ENCODE data around the gene BCL2A1. TPM values are rescaled to one million over a fixed set of nuclear protein-coding genes. Genes with fewer than 3 reads are reported as not detected.
"Not testable (repeated sequence)": the region's sequence is repeated elsewhere in the genome, so short reads cannot be mapped to it uniquely, and the experiment has no call there.

BCL2A1 gene
- total RNA-seq, 1 experiment from 2014 or later: 0.44 TPM

GRCh38 chr15:79915776-79916501 is 55.1 kb downstream of the BCL2A1 start:
- H3K27ac ChIP-seq (ENCODE audit: low read depth, low read length); H2AFZ ChIP-seq (ENCODE audit: low read depth, low read length, poor library complexity, severe bottlenecking); BruUV-seq (replicated peaks); RAD21 ChIA-PET (ENCODE audit: low non-redundant PET in 1 of 2, low total read pairs in 2 of 2, uncharacterized antibody in 2 of 2, unreplicated experiment in 2 of 2); DNase-seq (ENCODE audit: low read depth, low spot score); intact Hi-C loops (cut with micrococcal nuclease); ATAC-seq; H3K9me2 ChIP-seq (ENCODE audit: insufficient read depth); H4K20me1 ChIP-seq (ENCODE audit: insufficient read depth); H3K9ac ChIP-seq (ENCODE audit: low read length); H3K4me1 ChIP-seq (ENCODE audit: control insufficient read depth in 1 of 2, insufficient read depth in 2 of 2, low read length in 2 of 2); H3K4me2 ChIP-seq (ENCODE audit: low read length); CTCF ChIA-PET; H3K27me3 ChIP-seq (ENCODE audit: insufficient read depth, low read length); POLR2A ChIA-PET; H3K79me2 ChIP-seq (ENCODE audit: insufficient read depth, low read length); H3K4me3 ChIP-seq (replicated peaks in 1 of 2; ENCODE audit: low read depth in 1 of 2, low read length in 2 of 2): not testable (repeated sequence)
- H3K9me3 ChIP-seq (ENCODE audit: control insufficient read depth in 1 of 2, insufficient read depth in 1 of 2, low read depth in 1 of 2, low read length in 2 of 2): peaks cover 29 to 41% of the 10 kb centered on the region in 2 experiments; a peak in 3 of 4 replicates
- peaks cover 2 to 15% of the 10 kb centered on the region in 2 experiments; a peak in 2 of 4 replicates for H3K36me3 ChIP-seq (ENCODE audit: control insufficient read depth in 1 of 2, insufficient read depth in 2 of 2, low read length in 2 of 2)
- peak; percentile 90 for TF ChIP-seq CBX3 (IDR thresholded peaks at IDR 0.05; ENCODE audit: low read depth)

GRCh38 chr15:79914728-79915127 is 56.3 kb downstream of the BCL2A1 start:
- DNase-seq (ENCODE audit: low read depth, low spot score) (no peak), ATAC-seq (no peak)
- Histone ChIP-seq H3K79me2 (ENCODE audit: insufficient read depth, low read length) (no peaks in the 10 kb centered on the region), H3K36me3 (ENCODE audit: control insufficient read depth in 1 of 2, insufficient read depth in 2 of 2, low read length in 2 of 2) (peaks cover under 1 to 8% of the 10 kb centered on the region in 2 experiments; a peak in 3 of 4 replicates), H3K9me3 (ENCODE audit: control insufficient read depth in 1 of 2, insufficient read depth in 1 of 2, low read depth in 1 of 2, low read length in 2 of 2) (peaks cover 18 to 37% of the 10 kb centered on the region in 2 experiments; a peak in 3 of 4 replicates), H3K4me1 (ENCODE audit: control insufficient read depth in 1 of 2, insufficient read depth in 2 of 2, low read length in 2 of 2) (no peaks in the 10 kb centered on the region), H3K9me2 (ENCODE audit: insufficient read depth) (no peaks in the 10 kb centered on the region), H2AFZ (ENCODE audit: low read depth, low read length, poor library complexity, severe bottlenecking) (no peak overlapping the region), H3K4me3 (replicated peaks in 1 of 2; ENCODE audit: low read depth in 1 of 2, low read length in 2 of 2) (no peak overlapping the region), H3K27ac (ENCODE audit: low read depth, low read length) (no peak overlapping the region), H3K9ac (ENCODE audit: low read length) (no peak overlapping the region), H3K27me3 (ENCODE audit: insufficient read depth, low read length) (no peaks in the 10 kb centered on the region), H3K4me2 (ENCODE audit: low read length) (no peak overlapping the region), H4K20me1 (ENCODE audit: insufficient read depth) (no peaks in the 10 kb centered on the region)
- intact Hi-C loops (cut with micrococcal nuclease): no loop called here
- no TSS peak for BruUV-seq (replicated peaks)
- ChIA-PET RAD21 (ENCODE audit: low non-redundant PET in 1 of 2, low total read pairs in 2 of 2, uncharacterized antibody in 2 of 2, unreplicated experiment in 2 of 2) (no interaction called here), CTCF (no interaction called here), POLR2A (no interaction called here)
- TF ChIP-seq ZNF274 (IDR thresholded peaks at IDR 0.05; ENCODE audit: low read depth, low read length): no peak
- no peak for TF ChIP-seq ATF3 (IDR thresholded peaks at IDR 0.05)

Other genes with a start within 250 kb of the BCL2A1 start
- 30.5 TPM for gene MTHFS, start 74.2 kb downstream of the BCL2A1 start, total RNA-seq (2021; ENCODE audit: unreplicated experiment)
- 51.3 TPM for gene ZFAND6, start 88.5 kb upstream of the BCL2A1 start, total RNA-seq (2021; ENCODE audit: unreplicated experiment)
- 20.0 TPM for gene FAH, start 181.8 kb upstream of the BCL2A1 start, total RNA-seq (2021; ENCODE audit: unreplicated experiment)